ENCODE results near the gene KRTAP5-8. TPM values are rescaled to one million over a fixed set of nuclear protein-coding genes. Genes with fewer than 3 reads are reported as not detected.

The KRTAP5-8 gene
- total RNA-seq, 1 experiment from 2014 or later = not detected

- Histone ChIP-seq H3K18ac (ENCODE audit: insufficient read length, low read depth, low read length) (no peak overlapping the region), H3K27me3 (ENCODE audit: insufficient read depth, low read length) (no peaks in the 10 kb centered on the region), H2BK120ac (ENCODE audit: low read depth, low read length, poor library complexity, severe bottlenecking) (no peak overlapping the region), H3K4me2 (ENCODE audit: insufficient read depth, insufficient read length, low read length) (no peak overlapping the region), H3K23ac (ENCODE audit: insufficient read length, low read depth, low read length) (no peak overlapping the region), H2BK20ac (ENCODE audit: low read depth, low read length, poor library complexity, severe bottlenecking) (no peak overlapping the region), H4K91ac (ENCODE audit: insufficient read length, low read depth, low read length) (no peak overlapping the region), H3K4ac (ENCODE audit: low read depth, low read length) (no peak overlapping the region), H2AK5ac (ENCODE audit: insufficient read length, low read length) (no peak overlapping the region), H2BK12ac (ENCODE audit: insufficient read length, low read depth, low read length) (no peak overlapping the region), H3K9ac (ENCODE audit: extremely low read depth, insufficient read length, low read length) (no peak overlapping the region), H3K56ac (ENCODE audit: insufficient read length, low read depth, low read length) (no peak overlapping the region), H3K4me1 (ENCODE audit: insufficient read depth, low read length) (no peaks in the 10 kb centered on the region; the same call in 1 of the 2 replicates), H3K23me2 (ENCODE audit: insufficient read length, low read depth, low read length, poor library complexity, severe bottlenecking) (no peaks in the 10 kb centered on the region), H2BK5ac (ENCODE audit: insufficient read length, low read length) (no peak overlapping the region), H2AFZ (ENCODE audit: low read length) (no peak overlapping the region), H3K9me3 (ENCODE audit: control insufficient read depth, low read depth, low read length) (peaks cover 15% of the 10 kb centered on the region), H2BK15ac (ENCODE audit: low read depth, low read length) (no peak overlapping the region), H3T11ph (ENCODE audit: low read length) (no peak overlapping the region), H3K14ac (ENCODE audit: insufficient read depth, low read length) (no peak overlapping the region), H3K27ac (ENCODE audit: insufficient read length, low read depth, low read length) (no peak overlapping the region), H4K20me1 (ENCODE audit: control insufficient read depth, insufficient read depth, insufficient read length) (no peaks in the 10 kb centered on the region), H4K8ac (replicated peaks; ENCODE audit: insufficient read length, low read depth, low read length) (no peak overlapping the region), H3K79me2 (ENCODE audit: insufficient read depth, low read length) (no peaks in the 10 kb centered on the region), H4K5ac (ENCODE audit: insufficient read length, low read depth, low read length) (no peak overlapping the region), H3K79me1 (ENCODE audit: insufficient read depth, low read depth, low read length, poor library complexity, severe bottlenecking) (no peaks in the 10 kb centered on the region)
- no peak for TF ChIP-seq CTCF (conservative IDR thresholded peaks at IDR 0.05)
- DNase-seq = no peak
- Mint-ChIP-seq H3K4me3 (no peak overlapping the region), H3K27ac (no peak overlapping the region), H3K4me1 (peaks cover 13 to 19% of the 10 kb centered on the region in 2 experiments), H3K36me3 (ENCODE audit: insufficient read depth in 1 of 3, low read depth in 3 of 3) (peaks cover 18 to 49% (median 26%) of the 10 kb centered on the region in 3 experiments), H3K9me3 (peaks cover 54 to 58% of the 10 kb centered on the region in 2 experiments), H3K27me3 (ENCODE audit: low read depth) (peaks cover 21% of the 10 kb centered on the region)
- WGBS (ENCODE audit: extremely low coverage, insufficient read length, low lambda C conversion rate) = no CpG with 5 or more reads among the region's 5 CpGs
Measured at GRCh38 chr11:71507102-71507501, 30.7 kb upstream of the KRTAP5-8 start.

Data from H9 (cell line).